Calu3 (cell line): ENCODE measurements around the gene TBX19. TPM values are rescaled to one million over a fixed set of nuclear protein-coding genes. Genes with fewer than 3 reads are reported as not detected.
A peak's percentile ranks its signal among the peaks of the same experiment; 100 is the strongest.

Experiments
- BruUV-seq: library from RNA; stranded (reverse); fragments of 400-500 nt; replicated peaks from 2 replicates; lab custom pipeline; 2021; lab: Mats Ljungman, UMichigan
- CTCF ChIA-PET: fragments of 300-600 bp; sonication (Branson Sonifier 250); formaldehyde crosslinking; loops from one replicate; lab custom pipeline; 2022; ENCODE audit warnings: antibody characterized with exemption; lab: Charles Lee
- DNase-seq: peaks from one replicate; pipeline ENCODE4 v3.0.0; 2022
- H3K27ac Mint-ChIP-seq: one replicate; pipeline ENCODE4 v1.8.0; 2022; ENCODE audit warnings: mixed read lengths; ENCODE audit not compliant: unreplicated experiment
- H3K27me3 Mint-ChIP-seq: one replicate; pipeline ENCODE4 v1.8.0; 2022; ENCODE audit warnings: mixed read lengths; ENCODE audit not compliant: unreplicated experiment
- H3K36me3 Mint-ChIP-seq: one replicate; pipeline ENCODE4 v1.8.0; 2022; ENCODE audit warnings: mild to moderate bottlenecking, moderate library complexity, mixed read lengths; ENCODE audit not compliant: insufficient read depth, unreplicated experiment
- H3K4me1 Mint-ChIP-seq: one replicate; pipeline ENCODE4 v1.8.0; 2022; ENCODE audit warnings: mild to moderate bottlenecking, low read depth, mixed read lengths; ENCODE audit not compliant: unreplicated experiment
- H3K4me3 Mint-ChIP-seq: one replicate; pipeline ENCODE4 v1.8.0; 2022; ENCODE audit warnings: mild to moderate bottlenecking, low read depth, moderate library complexity, mixed read lengths; ENCODE audit not compliant: unreplicated experiment
- H3K9me3 Mint-ChIP-seq: one replicate; pipeline ENCODE4 v1.8.0; 2022; ENCODE audit warnings: low read depth, mixed read lengths; ENCODE audit not compliant: unreplicated experiment
- CTCF ChIP-seq: fragments of 200-600 bp; IDR thresholded peaks from one replicate; pipeline ENCODE4 v1.8.0; 2022; ENCODE audit warnings: antibody characterized with exemption; ENCODE audit not compliant: unreplicated experiment
- intact Hi-C: fragments of 100-400 bp; cut with micrococcal nuclease; formaldehyde crosslinking; loops from one replicate; pipeline ENCODE4 v1.10.0; 2022; ENCODE audit not compliant: unreplicated experiment
- total RNA-seq: library from RNA; stranded (reverse); gene quantifications from 2 replicates; pipeline ENCODE4 v1.2.3, GENCODE V29; 2022

The TBX19 gene
- total RNA-seq, 1 experiment from 2014 or later, result 3.5 TPM

DNA sequence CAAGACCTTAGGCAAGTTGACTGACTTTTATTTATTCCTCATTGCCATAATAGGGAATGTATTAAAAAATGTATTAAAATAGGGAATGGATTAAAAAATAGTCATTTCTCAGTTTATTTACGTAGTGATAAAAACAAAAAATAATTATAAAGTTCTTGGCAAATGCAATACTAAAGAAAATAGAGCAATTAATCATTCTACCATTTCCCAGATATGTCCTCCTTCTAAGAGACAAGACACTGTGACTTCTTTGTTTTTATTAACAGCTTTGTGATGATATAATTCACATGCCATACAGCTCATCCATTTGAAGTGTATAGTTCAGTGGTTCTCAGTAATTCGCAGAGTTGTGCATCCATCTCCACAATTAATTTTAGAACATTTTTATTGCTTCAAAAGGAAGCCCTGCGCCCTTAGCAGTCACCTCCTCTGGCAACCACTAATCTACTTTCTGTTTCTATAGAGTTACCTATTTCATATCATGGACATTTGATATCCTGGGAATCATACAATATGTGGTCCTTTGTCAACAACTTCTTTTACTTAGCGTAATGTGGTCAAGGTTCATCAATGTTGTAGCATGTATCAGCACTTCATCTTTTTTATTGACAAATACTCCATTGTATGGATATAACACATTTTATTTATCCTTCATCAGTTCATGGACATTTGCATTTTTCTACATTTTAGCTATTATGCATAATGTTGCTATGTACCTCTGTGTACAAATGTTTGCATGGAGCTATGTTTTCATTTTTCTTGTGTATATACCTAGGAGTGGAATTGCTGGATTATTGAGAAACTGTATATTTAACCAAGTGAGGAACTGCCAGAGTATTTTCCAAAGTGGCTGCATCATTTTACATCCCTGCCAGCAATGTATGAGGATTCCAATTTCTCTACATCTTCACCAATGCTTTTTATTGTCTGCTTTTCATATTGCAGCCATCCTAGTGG is 5.6 kb downstream of the TBX19 start:
- Mint-ChIP-seq H3K36me3 (no peaks in the 10 kb centered on the region), H3K4me3 (no peak overlapping the region), H3K9me3 (no peaks in the 10 kb centered on the region), H3K27ac (peak overlapping the region; percentile 37), H3K4me1 (peaks cover 43% of the 10 kb centered on the region), H3K27me3 (no peaks in the 10 kb centered on the region)
- no TSS peak for BruUV-seq
- intact Hi-C loops, result no loop called here
- CTCF ChIA-PET, result interaction anchor here (0.6 to 1.7 kb wide), 5 partner anchors 13 to 51 kb away, joined by 3 to 8 read pairs (median 5); no protein-coding TSS in a partner anchor
- TF ChIP-seq CTCF, result no peak
- no peak for DNase-seq

GRCh38 chr1:168287237-168287664 is 6.6 kb downstream of the TBX19 start:
- TF ChIP-seq CTCF, result no peak
- Mint-ChIP-seq H3K27ac (peak overlapping the region; percentile 17), H3K27me3 (no peaks in the 10 kb centered on the region), H3K36me3 (no peaks in the 10 kb centered on the region), H3K9me3 (no peaks in the 10 kb centered on the region), H3K4me1 (peaks cover 43% of the 10 kb centered on the region), H3K4me3 (no peak overlapping the region)
- no TSS peak for BruUV-seq
- no peak for DNase-seq
- intact Hi-C loops, result no loop called here
- CTCF ChIA-PET, result interaction anchor here (0.6 to 1.6 kb wide), 4 partner anchors 12 to 52 kb away, joined by 3 to 8 read pairs (median 4); no protein-coding TSS in a partner anchor

DNA sequence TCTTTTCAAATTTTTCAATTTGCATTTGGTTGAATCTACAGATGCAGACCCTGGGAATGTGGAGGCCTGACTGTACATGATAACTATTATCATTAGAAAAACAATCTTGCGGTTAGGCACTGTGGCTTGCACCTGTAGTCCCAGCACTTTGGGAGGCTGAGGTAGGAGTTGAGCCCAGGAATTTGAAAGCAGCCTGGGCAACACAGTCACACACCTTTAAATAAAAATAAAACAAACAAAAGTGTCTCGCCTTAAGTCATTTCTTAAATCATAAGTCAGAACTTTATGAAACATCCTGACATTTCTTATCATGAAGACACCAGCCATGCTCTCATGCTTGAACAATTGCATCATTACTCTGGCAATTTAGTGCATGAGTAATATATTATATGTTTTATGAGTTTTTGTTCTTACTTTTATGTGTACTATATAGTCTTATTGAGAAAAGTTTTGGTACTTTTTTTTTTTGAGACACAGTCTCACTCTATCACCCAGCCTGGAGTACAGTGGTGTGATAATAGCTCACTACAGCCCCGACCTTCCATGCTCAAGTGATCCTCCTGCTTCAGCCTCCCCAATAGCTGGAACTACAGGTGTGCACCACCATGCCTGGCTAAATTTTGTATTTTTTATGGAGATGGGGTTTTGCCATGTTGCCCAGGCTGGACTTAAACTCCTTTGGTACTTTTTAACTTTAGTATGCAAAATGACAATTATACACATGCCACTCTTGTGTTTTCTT is 7.8 kb downstream of the TBX19 start:
- intact Hi-C loops, result no loop called here
- BruUV-seq, result no TSS peak
- Mint-ChIP-seq H3K36me3 (no peaks in the 10 kb centered on the region), H3K4me1 (peaks cover 42% of the 10 kb centered on the region), H3K27me3 (no peaks in the 10 kb centered on the region), H3K27ac (no peak overlapping the region), H3K9me3 (no peaks in the 10 kb centered on the region), H3K4me3 (no peak overlapping the region)
- CTCF ChIA-PET, result no interaction called here
- DNase-seq, result no peak
- TF ChIP-seq CTCF, result no peak

GRCh38 chr1:168291222-168291837 is 10.7 kb downstream of the TBX19 start:
- Mint-ChIP-seq H3K27ac (no peak overlapping the region), H3K4me3 (no peak overlapping the region), H3K27me3 (no peaks in the 10 kb centered on the region), H3K4me1 (peaks cover 14% of the 10 kb centered on the region), H3K9me3 (no peaks in the 10 kb centered on the region), H3K36me3 (no peaks in the 10 kb centered on the region)
- intact Hi-C loops, result no loop called here
- DNase-seq, result no peak
- no TSS peak for BruUV-seq
- CTCF ChIA-PET, result interaction anchor here (1.0 kb wide), 1 partner anchor 10 kb away, joined by 3 read pairs; no protein-coding TSS in a partner anchor
- TF ChIP-seq CTCF, result no peak
